Activated T-cell treated with anti-CD3 and anti-CD28 coated beads, Interleukin-2, amount 50 U/mL, for 1 hour (primary cell): ENCODE results near the gene SLC37A4.
"Not testable (repeated sequence)": the region's sequence is repeated elsewhere in the genome, so short reads cannot be mapped to it uniquely, and the experiment has no call there.

Experiments
- DNase-seq: peaks from one replicate; pipeline ENCODE4 v3.0.0-alpha.2; 2020

The SLC37A4 gene

DNA sequence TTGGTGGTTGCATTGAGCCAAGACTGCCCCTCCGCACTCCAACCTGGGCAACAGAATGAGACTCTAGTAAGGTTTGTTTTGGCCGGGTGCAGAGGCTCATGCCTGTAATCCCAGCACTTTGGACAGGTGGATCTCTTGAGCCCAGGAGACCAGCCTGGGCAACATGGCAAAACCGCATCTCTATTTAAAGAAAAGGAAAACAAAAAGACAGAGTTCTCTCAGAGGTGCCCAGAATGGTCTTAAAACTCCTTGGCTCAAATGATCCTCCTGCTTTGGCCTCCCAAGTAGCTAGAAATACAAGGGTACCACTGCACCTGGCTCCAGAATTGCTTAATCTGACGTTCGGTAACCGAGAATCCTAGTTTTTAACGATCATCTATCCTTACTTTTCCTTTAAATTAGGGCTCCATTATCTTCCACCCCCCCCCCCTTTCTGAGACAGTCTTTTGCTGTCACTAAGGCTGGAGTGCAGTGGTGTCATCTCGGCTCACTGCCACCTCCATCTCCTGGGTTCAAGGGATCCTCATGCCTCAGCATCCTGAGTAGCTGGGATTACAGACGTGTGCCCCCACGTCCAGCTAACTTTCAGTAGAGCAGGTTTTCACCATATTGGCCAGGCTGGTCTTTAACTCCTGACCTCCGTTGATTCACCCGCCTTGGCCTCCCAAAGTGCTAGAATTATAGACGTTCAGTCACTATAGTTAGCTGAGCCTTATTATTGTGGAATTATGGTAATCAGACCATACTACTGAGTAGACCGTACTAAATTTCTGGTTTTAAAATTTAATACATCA lies 14.3 kb downstream of the SLC37A4 start:
- DNase-seq: no peak

DNA sequence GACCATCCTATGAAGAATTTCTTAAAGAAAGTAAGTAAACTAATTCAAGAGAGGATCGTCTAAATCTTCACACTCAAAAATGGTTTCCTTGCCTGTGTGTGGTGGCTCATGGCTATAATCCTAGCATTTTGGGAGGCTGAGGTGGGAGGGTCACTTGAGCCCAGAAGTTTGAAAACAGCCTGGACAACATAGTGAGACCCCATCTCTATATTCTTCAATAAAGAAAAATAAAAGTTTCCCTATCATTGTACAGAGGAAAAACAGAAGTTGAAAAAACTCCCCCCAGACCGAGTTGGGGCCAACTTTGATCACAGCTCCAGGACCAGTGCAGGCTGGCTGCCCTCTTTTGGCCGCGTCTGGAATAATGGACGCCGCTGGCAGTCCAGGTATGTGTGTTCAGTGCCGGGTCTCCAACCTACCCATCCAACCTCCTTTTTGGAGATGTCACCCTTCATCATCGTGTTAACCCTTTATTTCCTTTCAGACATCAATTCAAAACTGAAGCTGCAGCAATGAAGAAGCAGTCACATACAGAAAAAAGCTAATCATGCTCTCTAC lies 15.5 kb downstream of the SLC37A4 start:
- DNase-seq: no peak

DNA sequence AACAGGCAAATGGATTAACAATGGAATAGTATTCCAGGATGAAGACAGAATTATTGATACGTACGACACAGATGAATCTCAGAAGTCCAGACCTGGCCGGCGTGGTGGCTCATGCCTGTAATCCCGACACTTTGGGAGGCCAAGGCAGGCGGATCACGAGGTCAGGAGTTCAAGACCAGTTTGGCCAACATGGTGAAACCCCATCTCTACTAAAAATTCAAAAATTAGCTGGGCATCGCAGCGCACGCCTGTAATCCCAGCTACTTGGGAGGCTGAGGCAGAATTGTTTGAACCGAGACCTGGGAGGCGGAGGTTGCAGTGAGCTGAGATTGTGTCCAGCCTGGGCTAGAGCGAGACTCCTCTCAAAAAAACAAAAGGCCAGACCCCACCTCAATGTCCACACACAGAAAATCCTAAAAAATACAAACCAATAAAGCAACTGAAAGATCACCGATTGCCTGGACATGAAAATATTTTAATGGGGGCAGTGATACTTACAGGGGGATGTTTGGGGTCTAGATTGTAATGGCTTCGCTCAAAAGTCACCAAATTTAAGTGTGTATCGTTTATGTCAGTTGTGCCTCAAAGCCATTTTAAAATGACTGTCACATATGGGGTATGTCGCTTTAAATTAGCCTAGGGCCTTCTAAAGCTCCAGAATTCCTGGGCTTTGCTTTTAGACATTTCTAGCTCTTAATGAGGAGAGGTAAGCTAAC lies 16.3 kb downstream of the SLC37A4 start:
- no peak for DNase-seq

DNA sequence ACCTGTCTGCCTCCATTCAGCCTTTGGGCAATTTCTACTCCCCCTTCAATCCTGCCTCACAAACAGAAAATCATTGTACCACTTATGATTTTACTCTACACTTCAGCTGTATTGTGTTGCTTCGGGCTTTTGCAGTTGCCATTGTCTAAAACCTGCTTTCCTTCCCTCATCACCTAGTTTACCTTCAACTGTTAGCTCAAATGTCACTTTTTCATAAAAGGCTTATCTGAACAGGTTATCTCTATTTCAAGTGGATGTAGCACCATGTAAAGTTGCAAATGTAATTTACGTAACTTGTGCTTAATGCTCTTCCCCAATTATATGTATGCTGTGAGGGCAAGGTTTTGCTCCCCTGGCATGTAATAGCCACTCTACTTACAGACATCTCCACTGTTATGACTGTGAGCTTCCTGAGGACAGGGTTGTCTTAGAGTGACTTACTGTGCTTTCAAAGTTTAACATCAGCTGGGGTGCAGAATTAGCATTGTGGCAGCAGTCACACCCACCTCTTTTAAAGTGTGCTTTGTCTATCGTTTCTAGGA lies 18.0 kb downstream of the SLC37A4 start:
- no peak for DNase-seq

DNA sequence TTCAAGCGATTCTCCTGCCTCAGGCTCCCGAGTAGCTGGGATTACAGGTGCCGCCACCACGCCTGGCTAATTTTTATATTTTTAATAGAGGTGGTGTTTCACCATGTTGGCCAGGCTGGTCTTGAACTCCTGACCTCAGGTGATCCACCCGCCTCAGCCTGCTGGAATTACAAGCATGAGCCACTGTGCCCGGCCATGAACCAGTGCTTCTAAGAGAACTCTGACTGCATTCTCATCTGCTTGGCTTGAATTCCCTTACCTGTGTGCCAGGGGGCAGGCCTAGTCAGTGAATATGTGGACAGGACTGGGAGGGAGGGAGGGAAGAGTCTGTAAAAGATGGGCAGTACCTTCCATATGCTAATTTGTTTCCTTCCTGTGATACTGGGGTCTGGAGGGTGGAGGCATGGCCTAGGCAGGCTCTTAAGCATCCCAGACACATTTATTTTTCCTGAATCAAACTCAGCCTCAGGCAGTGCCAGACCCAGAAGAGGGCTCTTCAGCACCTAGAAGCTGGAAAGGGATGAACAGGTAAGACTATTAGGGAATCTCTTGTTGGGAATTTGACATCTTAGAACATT lies 19.1 kb downstream of the SLC37A4 start:
- no peak for DNase-seq

DNA sequence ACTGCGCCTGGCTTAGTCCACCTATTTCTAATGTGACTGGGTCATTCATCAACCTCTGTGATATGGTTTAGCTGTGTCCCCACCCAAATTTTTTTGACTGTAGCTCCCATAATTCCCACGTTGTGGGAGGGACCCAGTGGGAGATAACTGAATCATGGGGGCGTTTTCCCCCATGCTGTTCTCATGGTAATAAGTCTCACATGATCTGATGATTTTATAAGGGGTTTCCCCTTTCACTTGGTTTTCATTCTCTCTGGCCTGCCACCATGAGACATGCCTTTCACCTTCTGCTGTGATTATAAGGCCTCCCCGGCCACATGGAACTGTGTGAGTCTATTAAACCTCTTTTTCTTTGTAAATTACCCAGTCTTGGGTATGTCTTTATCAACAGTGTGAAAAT lies 24.0 kb downstream of the SLC37A4 start:
- no peak for DNase-seq

DNA sequence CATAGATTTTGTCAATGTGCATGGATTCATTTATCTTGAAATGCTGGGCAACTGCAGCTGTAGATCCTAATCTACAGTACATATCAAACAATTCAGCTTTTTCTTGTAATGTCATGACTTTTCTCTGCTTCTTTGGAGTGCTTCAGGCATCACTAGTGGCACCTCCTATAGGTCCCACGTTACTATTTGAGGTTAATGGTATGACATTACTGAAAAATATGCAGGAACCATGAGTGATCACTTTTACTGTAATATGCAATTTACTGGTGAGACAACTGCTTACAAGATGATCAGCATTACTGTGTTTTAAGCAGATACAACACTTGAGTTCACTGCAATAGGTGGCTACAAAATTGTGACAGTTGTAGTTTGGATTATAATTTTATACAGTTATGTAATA lies 29.8 kb downstream of the SLC37A4 start:
- DNase-seq: no peak

DNA sequence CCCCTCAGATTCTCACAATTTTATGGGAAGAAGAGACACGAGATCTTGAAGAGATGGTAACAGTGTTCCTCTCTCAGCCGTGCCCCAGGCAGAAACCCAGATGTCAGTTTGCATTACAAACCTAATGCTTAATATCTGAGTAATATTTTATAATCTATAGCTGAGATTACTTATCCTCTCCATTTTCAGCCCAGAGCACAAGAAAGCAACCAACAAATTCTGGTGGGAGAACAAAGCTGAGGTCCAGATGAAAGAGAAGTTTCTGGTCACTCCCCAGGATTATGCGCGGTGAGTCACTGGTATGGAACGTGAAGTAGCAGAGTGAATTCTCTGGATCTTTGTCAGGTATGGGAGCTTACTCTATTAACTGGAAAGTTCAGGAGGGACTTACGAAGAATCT lies 31.9 kb downstream of the SLC37A4 start:
- DNase-seq: no peak

DNA sequence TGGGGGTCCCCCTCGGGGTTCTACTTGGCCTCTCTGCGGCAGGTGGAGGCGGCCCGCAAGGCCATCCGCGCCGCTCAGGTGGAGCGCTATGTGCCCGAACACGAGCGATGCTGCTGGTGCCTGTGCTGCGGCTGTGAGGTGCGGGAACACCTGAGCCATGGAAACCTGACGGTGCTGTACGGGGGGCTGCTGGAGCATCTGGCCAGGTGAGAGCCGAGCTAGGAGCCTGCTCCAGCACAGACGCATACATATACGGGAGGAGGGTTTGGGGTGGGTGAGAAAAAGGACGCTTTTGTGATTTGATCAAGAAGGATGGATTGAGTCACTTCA lies 32.3 kb downstream of the SLC37A4 start:
- DNase-seq: no peak

DNA sequence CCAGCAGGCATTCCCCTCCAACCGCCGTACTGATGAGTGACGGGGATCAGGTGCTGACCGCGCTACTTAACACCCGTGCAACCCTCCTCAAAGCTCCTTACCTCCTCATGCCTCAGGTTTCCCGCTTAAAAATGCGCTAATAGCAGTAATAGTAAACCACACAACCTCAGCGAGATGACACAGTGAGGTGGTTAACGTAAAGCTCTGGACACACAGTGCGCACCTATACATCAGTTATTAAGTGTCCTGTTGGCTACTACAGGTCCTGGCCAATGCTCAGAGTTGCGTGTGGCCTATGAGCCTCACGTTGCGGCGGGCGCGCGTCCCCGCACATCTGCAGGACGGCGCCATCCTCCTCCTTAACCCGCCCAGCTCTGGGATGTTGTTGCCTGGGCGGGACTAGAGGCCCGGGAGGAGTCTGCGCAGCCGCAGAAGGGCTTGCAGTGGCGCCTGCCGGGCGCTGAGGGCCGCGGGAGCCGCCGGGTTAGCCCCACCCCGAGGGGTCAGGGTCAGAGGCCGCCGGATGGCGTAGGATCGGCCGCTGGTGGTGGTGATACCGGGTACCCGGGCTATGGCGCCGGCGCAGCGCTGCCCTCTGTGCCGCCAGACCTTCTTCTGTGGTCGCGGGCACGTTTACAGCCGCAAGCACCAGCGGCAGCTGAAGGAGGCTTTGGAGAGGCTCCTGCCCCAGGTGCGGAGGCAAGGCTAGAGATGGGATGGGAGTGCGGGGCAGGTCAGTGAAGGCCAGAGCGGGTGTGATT lies 32.9 kb downstream of the SLC37A4 start, which contains the start of gene CENATAC:
CENATAC (plus strand) TSS at position 512 of the 761 bp plus-strand sequence; CDS start at position 572, 60 bp downstream.
- peak; percentile 97 for DNase-seq

DNA sequence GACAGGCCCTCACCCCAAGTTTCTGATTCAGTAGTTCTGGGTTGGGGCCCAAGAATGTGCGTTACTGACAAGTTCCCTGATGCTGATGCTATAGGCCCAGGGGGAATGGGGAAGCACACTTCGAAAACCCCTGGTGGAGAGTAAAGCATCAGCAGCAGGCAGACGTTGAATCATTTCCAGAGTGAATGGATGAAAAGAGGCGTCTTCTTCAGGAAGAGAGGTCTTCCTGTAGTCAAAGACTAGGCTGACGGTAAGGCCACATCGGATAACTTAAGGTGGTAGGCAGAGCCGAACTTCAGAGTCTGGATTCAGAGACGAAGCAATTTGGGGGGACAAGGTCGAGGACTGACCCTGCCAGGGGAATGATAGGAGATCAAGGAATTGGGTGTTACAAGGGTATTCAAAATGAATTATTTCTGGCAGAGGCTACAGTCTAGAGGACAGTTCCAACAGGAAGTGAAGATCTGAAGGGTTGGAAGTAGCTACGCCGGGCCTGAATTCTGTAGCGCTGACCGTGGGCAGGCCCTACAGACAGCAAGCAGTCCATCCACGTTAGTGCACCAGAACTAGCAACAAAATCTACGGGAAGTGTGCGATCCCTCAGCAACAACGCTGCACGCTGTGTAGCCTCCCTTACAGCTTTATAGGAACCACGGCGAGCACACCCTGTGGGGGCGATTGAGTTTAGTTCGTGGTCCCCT lies 33.6 kb downstream of the SLC37A4 start:
- peak; percentile 40 for DNase-seq

DNA sequence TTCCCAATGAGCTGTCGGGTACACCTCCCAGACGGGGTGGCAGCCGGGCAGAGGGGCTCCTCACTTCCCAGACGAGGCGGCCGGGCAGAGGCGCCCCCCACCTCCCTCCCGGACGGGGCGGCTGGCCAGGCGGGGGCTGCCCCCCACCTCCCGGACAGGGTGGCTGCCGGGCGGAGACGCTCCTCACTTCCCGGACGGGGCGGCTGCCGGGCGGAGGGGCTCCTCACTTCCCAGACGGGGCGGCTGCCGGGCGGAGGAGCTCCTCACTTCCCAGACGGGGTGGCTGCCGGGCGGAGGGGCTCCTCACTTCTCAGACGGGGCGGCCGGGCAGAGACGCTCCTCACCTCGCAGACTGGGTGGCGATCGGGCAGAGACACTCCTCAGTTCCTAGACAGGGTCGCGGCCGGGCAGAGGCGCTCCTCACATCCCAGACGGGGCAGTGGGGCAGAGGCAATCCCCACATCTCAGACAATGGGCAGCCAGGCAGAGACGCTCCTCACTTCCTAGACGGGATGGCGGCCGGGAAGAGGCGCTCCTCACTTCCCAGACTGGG lies 39.1 kb downstream of the SLC37A4 start:
- not testable (repeated sequence) for DNase-seq

DNA sequence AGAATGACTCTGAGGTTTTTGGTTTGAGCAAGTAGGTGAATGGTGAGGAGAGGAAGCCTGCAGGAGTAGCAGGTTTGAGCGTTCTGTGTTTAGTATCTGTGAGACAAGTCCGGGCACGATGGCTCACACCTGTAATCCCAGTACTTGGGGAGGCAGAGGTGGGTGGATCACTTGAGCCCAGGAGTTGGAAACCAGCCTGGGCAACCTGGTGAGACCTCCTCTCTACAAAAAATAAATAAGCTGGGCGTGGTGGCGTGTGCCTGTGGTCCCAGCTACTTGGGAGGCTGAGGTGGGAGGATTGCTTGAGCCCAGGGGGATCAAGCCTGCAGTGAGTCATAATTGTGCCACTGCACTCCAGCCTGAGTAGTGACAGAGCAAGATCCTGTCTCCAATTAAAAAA lies 42.4 kb downstream of the SLC37A4 start:
- DNase-seq: no peak

DNA sequence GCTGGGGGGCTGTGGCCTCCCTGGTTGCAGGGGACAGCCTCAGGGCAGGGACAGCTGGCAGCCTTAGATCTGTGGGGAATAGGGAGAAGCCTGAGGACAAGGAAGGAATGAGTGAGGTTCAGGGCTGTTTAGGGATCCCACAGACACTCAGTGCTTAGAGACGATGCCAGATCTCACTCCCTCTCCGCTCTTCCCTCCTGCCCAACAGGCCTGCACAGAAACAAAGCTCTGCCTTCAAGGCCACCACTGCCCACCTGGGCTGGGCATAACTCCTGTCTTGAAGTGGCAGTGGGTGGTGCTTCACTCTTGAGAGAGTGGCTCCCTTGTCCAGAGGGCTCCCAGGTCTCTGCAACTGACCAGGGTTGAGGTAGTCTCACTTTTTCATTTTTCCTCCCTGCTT lies 45.9 kb downstream of the SLC37A4 start:
- no peak for DNase-seq

DNA sequence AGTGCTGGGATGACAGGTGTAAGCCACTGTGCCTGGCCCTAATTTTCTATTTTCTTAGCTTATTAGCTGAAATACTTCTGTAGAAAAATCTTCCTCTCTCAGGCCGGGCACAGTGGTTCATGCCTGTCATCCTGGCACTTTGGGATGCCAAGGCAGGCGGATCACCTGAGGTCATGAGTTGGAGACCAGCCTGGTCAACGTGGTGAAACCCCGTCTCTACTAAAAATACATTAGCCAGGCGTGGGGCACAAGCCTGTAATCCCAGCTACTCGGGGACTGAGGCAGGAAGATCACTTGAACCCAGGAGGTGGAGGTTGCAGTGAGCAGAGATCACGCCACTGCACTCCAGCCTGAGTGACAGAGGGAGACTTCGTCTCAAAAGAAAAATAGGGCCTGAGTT lies 46.3 kb downstream of the SLC37A4 start:
- not testable (repeated sequence) for DNase-seq

DNA sequence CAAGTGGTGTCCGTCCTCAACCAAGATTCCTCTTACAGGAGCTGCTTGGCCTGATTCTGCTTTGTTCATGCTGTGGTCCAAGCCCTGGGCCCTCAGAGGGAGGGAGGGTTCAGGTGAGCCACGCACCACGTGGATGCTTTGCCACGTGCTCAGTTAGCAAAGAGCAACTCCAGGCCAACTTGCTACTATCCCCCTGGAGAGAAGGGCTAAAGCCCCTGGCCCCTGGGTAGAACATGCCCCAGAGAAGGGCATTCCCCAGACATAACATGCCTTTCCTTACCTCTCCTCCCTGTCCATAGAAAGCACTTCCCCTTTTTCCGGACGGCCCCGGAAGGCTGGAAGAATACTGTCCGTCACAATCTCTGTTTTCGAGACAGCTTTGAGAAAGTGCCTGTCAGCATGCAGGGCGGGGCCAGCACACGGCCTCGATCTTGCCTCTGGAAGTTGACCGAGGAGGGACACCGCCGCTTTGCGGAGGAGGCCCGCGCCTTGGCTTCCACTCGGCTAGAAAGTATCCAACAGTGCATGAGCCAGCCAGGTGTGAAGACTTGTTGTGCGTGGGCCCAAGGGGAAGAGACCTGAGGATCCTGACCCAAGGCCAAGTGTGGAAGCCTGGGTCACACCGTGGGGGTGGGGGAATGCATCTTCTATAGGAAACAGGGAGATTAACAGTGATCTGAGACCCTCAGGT lies 50.3 kb downstream of the SLC37A4 start:
- no peak for DNase-seq

DNA sequence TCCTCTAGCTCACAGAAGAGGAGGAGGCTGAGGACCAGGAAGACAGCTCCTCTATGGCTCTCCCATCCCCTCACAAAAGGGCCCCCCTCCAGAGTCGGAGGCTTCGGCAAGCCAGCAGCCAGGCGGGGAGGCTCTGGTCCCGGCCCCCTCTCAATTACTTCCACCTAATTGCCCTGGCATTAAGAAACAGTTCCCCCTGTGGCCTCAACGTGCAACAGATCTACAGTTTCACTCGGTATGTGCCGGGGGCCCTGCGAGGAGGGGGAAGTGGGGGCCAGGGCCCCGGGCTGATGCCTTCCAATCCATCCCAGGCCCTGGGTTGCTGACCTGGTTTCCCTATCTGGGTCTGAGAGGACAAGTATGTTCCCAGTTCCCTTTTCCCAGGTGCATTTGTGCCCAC lies 51.2 kb downstream of the SLC37A4 start:
- no peak for DNase-seq

DNA sequence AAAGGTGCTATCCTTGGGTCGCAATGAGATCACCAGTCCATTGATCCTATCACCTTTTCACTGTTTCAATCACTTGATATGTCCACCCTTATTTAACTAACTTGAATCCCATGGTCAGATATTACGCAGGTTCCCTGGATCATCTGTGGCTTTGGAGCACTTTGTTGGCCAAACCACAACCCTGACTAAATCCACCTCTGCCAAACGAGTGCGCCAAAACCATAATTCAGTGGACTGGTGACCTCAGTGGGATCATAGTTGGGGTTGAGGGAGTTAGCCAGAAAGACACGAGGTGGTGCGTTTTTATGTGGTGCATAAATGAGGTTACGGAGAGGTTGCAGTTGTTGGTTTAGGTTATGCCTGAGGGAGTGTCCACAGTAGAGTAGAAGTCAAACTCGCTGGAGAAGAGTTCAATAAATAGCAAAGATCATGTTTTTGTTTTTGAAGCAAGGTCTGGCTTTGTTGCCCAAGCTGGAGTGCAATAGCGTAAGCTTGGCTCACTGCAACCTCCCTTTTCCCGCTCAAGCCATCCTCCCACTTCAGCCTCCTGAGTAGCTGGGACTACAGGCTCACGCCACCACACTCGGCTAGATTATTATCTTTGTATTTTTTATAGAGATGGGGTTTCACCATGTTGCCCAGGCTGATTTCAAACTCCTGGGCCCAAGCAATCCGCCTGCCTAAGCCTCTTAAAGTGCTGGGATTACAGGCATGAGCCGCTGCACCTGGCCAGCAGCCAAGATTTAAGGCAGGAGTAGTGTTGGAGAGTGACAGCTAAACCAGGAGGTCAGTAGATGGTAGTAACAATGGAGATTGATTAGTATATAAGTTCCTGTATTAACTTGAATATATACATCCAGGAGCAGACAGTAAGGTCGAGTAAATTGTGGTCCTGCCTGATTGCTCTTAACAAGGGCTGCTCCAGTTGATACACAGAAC lies 54.6 kb downstream of the SLC37A4 start:
- DNase-seq: no peak
